ENCODE results near the gene LHX3. TPM values are rescaled to one million over a fixed set of nuclear protein-coding genes. Genes with fewer than 3 reads are reported as not detected.

The LHX3 gene
- total RNA-seq, 1 donor from 2014 or later: not detected

DNA sequence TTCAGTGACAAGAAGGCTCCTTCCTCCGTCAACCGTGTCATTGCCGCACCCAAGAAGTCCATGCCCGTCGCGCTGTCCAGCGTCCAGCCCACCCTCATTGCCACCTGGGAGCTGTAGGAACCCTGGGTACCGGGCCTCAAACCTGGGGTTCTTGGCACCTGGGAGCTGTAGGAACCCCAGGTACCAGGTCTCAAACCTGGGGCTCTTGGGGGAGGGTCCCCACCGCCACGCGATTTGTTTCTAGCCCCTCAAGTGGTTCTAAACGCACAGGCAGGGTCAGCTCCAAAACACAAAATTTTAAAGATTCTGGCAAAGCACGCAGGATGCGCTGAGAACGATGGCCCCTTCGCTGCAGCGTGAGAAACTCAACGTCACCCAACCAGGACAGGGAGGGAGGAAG is 17.7 kb downstream of the LHX3 start:
- no peak for FAIRE-seq
- H3K9me3 ChIP-seq (ENCODE audit: insufficient read depth, low read depth, low read length): no peaks in the 10 kb centered on the region
- H3K27ac ChIP-seq (ENCODE audit: low read depth, low read length): no peak overlapping the region
- H4K20me1 ChIP-seq (ENCODE audit: insufficient read depth, low read length): no peaks in the 10 kb centered on the region
- peaks cover 33% of the 10 kb centered on the region for H3K27me3 ChIP-seq (ENCODE audit: insufficient read depth, low read length)
- Mint-ChIP-seq H3K4me3 (ENCODE audit: unreplicated experiment) (no peak overlapping the region), H3K9me3 (ENCODE audit: unreplicated experiment) (no peaks in the 10 kb centered on the region), H3K27me3 (ENCODE audit: low read depth, unreplicated experiment) (peaks cover 61% of the 10 kb centered on the region), H3K4me1 (ENCODE audit: low read depth, unreplicated experiment) (no peaks in the 10 kb centered on the region), H3K27ac (ENCODE audit: unreplicated experiment) (no peak overlapping the region), H3K36me3 (ENCODE audit: low read depth, unreplicated experiment) (no peaks in the 10 kb centered on the region)
- DNase-seq (ENCODE audit: low read depth): no peak
- no peaks in the 10 kb centered on the region for H3K79me2 ChIP-seq (ENCODE audit: insufficient read depth, low read length)
- no peak overlapping the region for H3K4me2 ChIP-seq (ENCODE audit: low read length)
- no peak overlapping the region for H2AFZ ChIP-seq (ENCODE audit: low read depth, low read length)
- no peak overlapping the region for H3K9ac ChIP-seq (ENCODE audit: low read length)
- no peaks in the 10 kb centered on the region for H3K36me3 ChIP-seq (ENCODE audit: insufficient read depth, low read length)
- TF ChIP-seq, protein P1, sequence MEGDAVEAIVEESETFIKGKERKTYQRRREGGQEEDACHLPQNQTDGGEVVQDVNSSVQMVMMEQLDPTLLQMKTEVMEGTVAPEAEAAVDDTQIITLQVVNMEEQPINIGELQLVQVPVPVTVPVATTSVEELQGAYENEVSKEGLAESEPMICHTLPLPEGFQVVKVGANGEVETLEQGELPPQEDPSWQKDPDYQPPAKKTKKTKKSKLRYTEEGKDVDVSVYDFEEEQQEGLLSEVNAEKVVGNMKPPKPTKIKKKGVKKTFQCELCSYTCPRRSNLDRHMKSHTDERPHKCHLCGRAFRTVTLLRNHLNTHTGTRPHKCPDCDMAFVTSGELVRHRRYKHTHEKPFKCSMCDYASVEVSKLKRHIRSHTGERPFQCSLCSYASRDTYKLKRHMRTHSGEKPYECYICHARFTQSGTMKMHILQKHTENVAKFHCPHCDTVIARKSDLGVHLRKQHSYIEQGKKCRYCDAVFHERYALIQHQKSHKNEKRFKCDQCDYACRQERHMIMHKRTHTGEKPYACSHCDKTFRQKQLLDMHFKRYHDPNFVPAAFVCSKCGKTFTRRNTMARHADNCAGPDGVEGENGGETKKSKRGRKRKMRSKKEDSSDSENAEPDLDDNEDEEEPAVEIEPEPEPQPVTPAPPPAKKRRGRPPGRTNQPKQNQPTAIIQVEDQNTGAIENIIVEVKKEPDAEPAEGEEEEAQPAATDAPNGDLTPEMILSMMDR (IDR thresholded peaks at IDR 0.05; ENCODE audit: insufficient read depth, low read depth, low read length): no peak
- no peak for TF ChIP-seq EZH2 (IDR thresholded peaks at IDR 0.05; ENCODE audit: insufficient read depth, low read length)
- no peak overlapping the region for H3K4me3 ChIP-seq (ENCODE audit: insufficient read depth, low read depth, low read length)
- no peaks in the 10 kb centered on the region for H3K4me1 ChIP-seq (ENCODE audit: insufficient read depth, low read length)

DNA sequence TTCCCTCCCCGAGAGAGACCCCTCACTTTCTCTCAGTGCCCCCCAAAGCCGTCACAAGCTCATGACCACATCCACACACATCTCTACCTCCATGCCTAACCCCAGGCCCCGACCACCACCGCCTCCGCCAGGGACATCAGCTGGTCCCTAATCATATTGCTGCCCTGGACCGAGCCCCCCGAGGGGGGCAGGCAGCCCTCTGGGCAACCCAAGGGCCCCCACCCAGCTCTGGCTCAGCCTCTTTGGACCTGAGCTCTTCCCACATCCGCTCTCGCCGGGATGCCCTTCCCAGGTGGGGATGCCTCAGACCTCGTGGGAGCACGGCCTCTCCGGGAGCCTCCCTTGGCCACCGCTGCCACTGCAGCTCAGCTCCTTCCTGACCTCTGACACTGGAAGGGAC is 18.5 kb downstream of the LHX3 start:
- Histone ChIP-seq H3K9ac (ENCODE audit: low read length) (no peak overlapping the region), H3K27ac (ENCODE audit: low read depth, low read length) (no peak overlapping the region), H3K9me3 (ENCODE audit: insufficient read depth, low read depth, low read length) (no peaks in the 10 kb centered on the region), H3K36me3 (ENCODE audit: insufficient read depth, low read length) (no peaks in the 10 kb centered on the region), H3K27me3 (ENCODE audit: insufficient read depth, low read length) (peaks cover 25% of the 10 kb centered on the region), H2AFZ (ENCODE audit: low read depth, low read length) (no peak overlapping the region), H4K20me1 (ENCODE audit: insufficient read depth, low read length) (no peaks in the 10 kb centered on the region), H3K4me2 (ENCODE audit: low read length) (no peak overlapping the region), H3K79me2 (ENCODE audit: insufficient read depth, low read length) (no peaks in the 10 kb centered on the region), H3K4me1 (ENCODE audit: insufficient read depth, low read length) (no peaks in the 10 kb centered on the region), H3K4me3 (ENCODE audit: insufficient read depth, low read depth, low read length) (no peak overlapping the region)
- Mint-ChIP-seq H3K27ac (ENCODE audit: unreplicated experiment) (no peak overlapping the region), H3K4me3 (ENCODE audit: unreplicated experiment) (no peak overlapping the region), H3K4me1 (ENCODE audit: low read depth, unreplicated experiment) (no peaks in the 10 kb centered on the region), H3K9me3 (ENCODE audit: unreplicated experiment) (no peaks in the 10 kb centered on the region), H3K27me3 (ENCODE audit: low read depth, unreplicated experiment) (peaks cover 54% of the 10 kb centered on the region), H3K36me3 (ENCODE audit: low read depth, unreplicated experiment) (no peaks in the 10 kb centered on the region)
- no peak for FAIRE-seq
- no peak for TF ChIP-seq EZH2 (IDR thresholded peaks at IDR 0.05; ENCODE audit: insufficient read depth, low read length)
- DNase-seq (ENCODE audit: low read depth): no peak

DNA sequence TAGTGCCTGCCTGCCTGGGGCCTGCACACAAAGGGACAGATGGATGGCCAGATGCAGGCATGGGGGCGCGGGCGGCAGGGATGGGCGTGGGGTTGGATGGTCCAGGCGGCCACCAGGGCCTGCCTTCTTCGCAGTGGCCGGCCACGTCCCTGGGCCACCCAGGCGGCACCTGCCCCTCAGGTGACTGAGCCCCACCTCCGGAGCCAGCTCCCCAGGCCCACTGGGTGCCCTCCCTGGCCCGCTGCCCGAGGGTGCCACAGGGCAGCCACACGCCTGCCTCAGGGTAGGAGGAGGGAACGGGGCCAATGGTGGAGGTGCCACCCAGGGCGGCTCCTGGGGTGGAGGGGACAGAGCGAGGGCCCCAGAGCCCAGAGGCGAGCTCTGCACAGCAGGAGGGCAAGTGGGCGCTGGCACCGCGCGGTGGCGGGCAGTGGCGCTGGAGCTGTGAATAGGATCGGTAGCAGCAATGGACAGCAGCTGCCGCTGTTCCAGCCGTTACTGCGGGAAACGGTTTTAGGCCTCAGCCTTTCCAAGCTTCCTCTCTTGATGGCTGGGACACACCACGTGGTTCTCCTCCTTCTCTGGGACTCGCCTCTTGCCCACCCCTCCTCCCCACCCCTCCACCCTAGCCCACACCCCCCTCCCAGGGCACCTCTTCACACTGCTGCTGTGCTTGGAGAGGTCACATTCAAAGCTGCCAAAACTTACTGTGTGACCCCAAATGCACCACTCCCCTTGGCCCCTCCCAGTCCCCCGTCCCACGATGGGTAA is 19.1 kb downstream of the LHX3 start:
- no peak for FAIRE-seq

More for the DNA sequence above, 19.1 kb downstream of the LHX3 start:
- TF ChIP-seq, protein P1 (IDR thresholded peaks at IDR 0.05; ENCODE audit: insufficient read depth, low read depth, low read length): no peak
- TF ChIP-seq EZH2 (IDR thresholded peaks at IDR 0.05; ENCODE audit: insufficient read depth, low read length): no peak
- Mint-ChIP-seq H3K27ac (ENCODE audit: unreplicated experiment) (no peak overlapping the region), H3K4me3 (ENCODE audit: unreplicated experiment) (no peak overlapping the region), H3K4me1 (ENCODE audit: low read depth, unreplicated experiment) (no peaks in the 10 kb centered on the region), H3K36me3 (ENCODE audit: low read depth, unreplicated experiment) (no peaks in the 10 kb centered on the region), H3K27me3 (ENCODE audit: low read depth, unreplicated experiment) (peaks cover 52% of the 10 kb centered on the region), H3K9me3 (ENCODE audit: unreplicated experiment) (no peaks in the 10 kb centered on the region)
- no peaks in the 10 kb centered on the region for H3K9me3 ChIP-seq (ENCODE audit: insufficient read depth, low read depth, low read length)
- H3K79me2 ChIP-seq (ENCODE audit: insufficient read depth, low read length): no peaks in the 10 kb centered on the region
- no peak overlapping the region for H2AFZ ChIP-seq (ENCODE audit: low read depth, low read length)
- peaks cover 18% of the 10 kb centered on the region for H3K27me3 ChIP-seq (ENCODE audit: insufficient read depth, low read length)
- no peak overlapping the region for H3K9ac ChIP-seq (ENCODE audit: low read length)
- no peak overlapping the region for H3K27ac ChIP-seq (ENCODE audit: low read depth, low read length)
- H3K4me2 ChIP-seq (ENCODE audit: low read length): no peak overlapping the region
- H4K20me1 ChIP-seq (ENCODE audit: insufficient read depth, low read length): no peaks in the 10 kb centered on the region
- no peak for DNase-seq (ENCODE audit: low read depth)
- no peaks in the 10 kb centered on the region for H3K36me3 ChIP-seq (ENCODE audit: insufficient read depth, low read length)
- H3K4me3 ChIP-seq (ENCODE audit: insufficient read depth, low read depth, low read length): no peak overlapping the region
- H3K4me1 ChIP-seq (ENCODE audit: insufficient read depth, low read length): no peaks in the 10 kb centered on the region
